GM19025 (cell line): ENCODE results near the gene ZNF780B.

Experiments
- ATAC-seq: cut with Tn5 transposase; IDR thresholded peaks from one replicate; pipeline ENCODE4 v1.9.1; 2021; ENCODE audit warnings: mild to moderate bottlenecking, low read depth, moderate library complexity; ENCODE audit not compliant: unreplicated experiment

ZNF780B gene

GRCh38 chr19:39983695-39984300 is 72.2 kb downstream of the ZNF780B start:
- no peak for ATAC-seq

GRCh38 chr19:39982883-39983282 is 73.1 kb downstream of the ZNF780B start:
- ATAC-seq = no peak
